Measurements from ENCODE around the gene SECISBP2. TPM values are rescaled to one million over a fixed set of nuclear protein-coding genes. Genes with fewer than 3 reads are reported as not detected.

The SECISBP2 gene
- total and polyA plus RNA-seq, 2 of the 13 experiments (the other 11 are each of a cell fraction or from before 2014, with no cell fraction given): 32.4 to 38.0 TPM

- no peak for TF ChIP-seq SNAPC4 (CRISPR knock-in tag; IDR thresholded peaks at IDR 0.05)
- TF ChIP-seq ZBTB7A (CRISPR knock-in tag; IDR thresholded peaks at IDR 0.05): no peak
- TF ChIP-seq ZSCAN25 (CRISPR knock-in tag; IDR thresholded peaks at IDR 0.05): no peak
- no peak for TF ChIP-seq NCOA2 (CRISPR knock-in tag; IDR thresholded peaks at IDR 0.05)
- TF ChIP-seq JARID2 (CRISPR knock-in tag; IDR thresholded peaks at IDR 0.05; ENCODE audit: insufficient replicate concordance): no peak
- no peak for TF ChIP-seq ZNF737 (CRISPR knock-in tag; IDR thresholded peaks at IDR 0.05; ENCODE audit: borderline replicate concordance)
- no peak for TF ChIP-seq ZNF160 (CRISPR knock-in tag; IDR thresholded peaks at IDR 0.05)
- TF ChIP-seq NFKBIZ (CRISPR knock-in tag; IDR thresholded peaks at IDR 0.05): no peak
- no peak for TF ChIP-seq ARNT (IDR thresholded peaks at IDR 0.05)
- TF ChIP-seq NFE2 (CRISPR knock-in tag; IDR thresholded peaks at IDR 0.05): no peak
- TF ChIP-seq XRCC5 (optimal IDR thresholded peaks at IDR 0.05; ENCODE audit: low read length): no peak
- TF ChIP-seq HMG20A (CRISPR knock-in tag; IDR thresholded peaks at IDR 0.05; ENCODE audit: borderline replicate concordance): no peak
- TF ChIP-seq AGO1 (IDR thresholded peaks at IDR 0.05; ENCODE audit: low read depth, low read length, poor library complexity, severe bottlenecking): no peak
- TF ChIP-seq, protein P1, sequence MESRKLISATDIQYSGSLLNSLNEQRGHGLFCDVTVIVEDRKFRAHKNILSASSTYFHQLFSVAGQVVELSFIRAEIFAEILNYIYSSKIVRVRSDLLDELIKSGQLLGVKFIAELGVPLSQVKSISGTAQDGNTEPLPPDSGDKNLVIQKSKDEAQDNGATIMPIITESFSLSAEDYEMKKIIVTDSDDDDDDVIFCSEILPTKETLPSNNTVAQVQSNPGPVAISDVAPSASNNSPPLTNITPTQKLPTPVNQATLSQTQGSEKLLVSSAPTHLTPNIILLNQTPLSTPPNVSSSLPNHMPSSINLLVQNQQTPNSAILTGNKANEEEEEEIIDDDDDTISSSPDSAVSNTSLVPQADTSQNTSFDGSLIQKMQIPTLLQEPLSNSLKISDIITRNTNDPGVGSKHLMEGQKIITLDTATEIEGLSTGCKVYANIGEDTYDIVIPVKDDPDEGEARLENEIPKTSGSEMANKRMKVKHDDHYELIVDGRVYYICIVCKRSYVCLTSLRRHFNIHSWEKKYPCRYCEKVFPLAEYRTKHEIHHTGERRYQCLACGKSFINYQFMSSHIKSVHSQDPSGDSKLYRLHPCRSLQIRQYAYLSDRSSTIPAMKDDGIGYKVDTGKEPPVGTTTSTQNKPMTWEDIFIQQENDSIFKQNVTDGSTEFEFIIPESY (CRISPR knock-in tag; IDR thresholded peaks at IDR 0.05): no peak
- no peak for TF ChIP-seq ZSCAN20 (CRISPR knock-in tag; IDR thresholded peaks at IDR 0.05; ENCODE audit: borderline replicate concordance)
Measured at GRCh38 chr9:89390068-89390555, 71.8 kb downstream of the SECISBP2 start (continued).
